Left ventricle myocardium inferior (tissue), 1 donor: ENCODE data around the gene MEGF11. TPM values are rescaled to one million over a fixed set of nuclear protein-coding genes. Genes with fewer than 3 reads are reported as not detected.

Experiments
- DNase-seq: peaks from one replicate; pipeline ENCODE4 v3.0.0-alpha.2; 2020
- H3K27ac ChIP-seq: fragments of 200-600 bp; replicated peaks from 2 replicates; pipeline ENCODE4 v1.8.0; 2021
- H3K27me3 ChIP-seq: fragments of 200-600 bp; 2 replicates; pipeline ENCODE4 v1.8.0; 2021; ENCODE audit warnings: low read depth
- H3K36me3 ChIP-seq: fragments of 200-600 bp; 2 replicates; pipeline ENCODE4 v1.8.0; 2021
- H3K4me1 ChIP-seq: fragments of 200-600 bp; 2 replicates; pipeline ENCODE4 v1.8.0; 2021
- H3K4me3 ChIP-seq: fragments of 200-600 bp; 2 replicates; pipeline ENCODE4 v1.8.0; 2021; ENCODE audit warnings: mild to moderate bottlenecking, moderate library complexity
- H3K9me3 ChIP-seq: fragments of 200-600 bp; replicated peaks from 2 replicates; pipeline ENCODE4 v1.8.0; 2021
- CTCF ChIP-seq: fragments of 200-600 bp; IDR thresholded peaks from 2 replicates; pipeline ENCODE4 v1.8.0; 2021; ENCODE audit warnings: antibody characterized with exemption, mild to moderate bottlenecking, borderline replicate concordance
- intact Hi-C: fragments of 100-400 bp; cut with micrococcal nuclease; formaldehyde crosslinking; loops from one replicate; pipeline ENCODE4 v1.11.0; 2022
- total RNA-seq: library from RNA; stranded (reverse); fragmentation: NEBNext Ultra II Directional; extraction: Animal tissue kit (Norgen Biotek cat#: 25700); gene quantifications from one replicate; pipeline ENCODE4 v1.2.1, GENCODE V29; 2021
- donor health status: DM: no; HTN: yes; CAD: no; lungs with severe emphysema.

MEGF11 gene
- total RNA-seq, 1 donor from 2014 or later, result not detected

- Histone ChIP-seq H3K27me3 (peaks cover 74% of the 10 kb centered on the region), H3K9me3 (no peaks in the 10 kb centered on the region), H3K27ac (no peak overlapping the region), H3K4me3 (no peak overlapping the region), H3K36me3 (no peaks in the 10 kb centered on the region), H3K4me1 (no peaks in the 10 kb centered on the region)
- TF ChIP-seq CTCF, result no peak
- intact Hi-C loops, result no loop called here
- DNase-seq, result no peak
Measured at GRCh38 chr15:66123799-66124198, 129.8 kb downstream of the MEGF11 start.

- DNase-seq, result no peak
- intact Hi-C loops, result no loop called here
- no peaks in the 10 kb centered on the region for H3K36me3 ChIP-seq
Measured at GRCh38 chr15:66120422-66120821, 133.1 kb downstream of the MEGF11 start.

GRCh38 chr15:66117841-66118240 is 135.7 kb downstream of the MEGF11 start:
- intact Hi-C loops, result no loop called here
- H3K4me1 ChIP-seq, result no peaks in the 10 kb centered on the region
- no peak overlapping the region for H3K4me3 ChIP-seq
- no peak for DNase-seq
- TF ChIP-seq CTCF, result no peak
- no peak overlapping the region for H3K27ac ChIP-seq
- H3K27me3 ChIP-seq, result peaks cover 53% of the 10 kb centered on the region
- H3K9me3 ChIP-seq, result no peaks in the 10 kb centered on the region
- H3K36me3 ChIP-seq, result no peaks in the 10 kb centered on the region

More at GRCh38 chr15:66120422-66120821, 133.1 kb downstream of the MEGF11 start:
- Histone ChIP-seq H3K27ac (no peak overlapping the region), H3K4me1 (no peaks in the 10 kb centered on the region), H3K27me3 (peaks cover 63% of the 10 kb centered on the region), H3K4me3 (no peak overlapping the region), H3K9me3 (no peaks in the 10 kb centered on the region)
- TF ChIP-seq CTCF, result no peak

- no peaks in the 10 kb centered on the region for H3K36me3 ChIP-seq
- H3K27me3 ChIP-seq, result peaks cover 60% of the 10 kb centered on the region
- no peaks in the 10 kb centered on the region for H3K9me3 ChIP-seq
- intact Hi-C loops, result no loop called here
- H3K4me1 ChIP-seq, result no peaks in the 10 kb centered on the region
- no peak overlapping the region for H3K27ac ChIP-seq
- H3K4me3 ChIP-seq, result no peak overlapping the region
- no peak for DNase-seq
- no peak for TF ChIP-seq CTCF
Measured at GRCh38 chr15:66115568-66116206, 137.9 kb downstream of the MEGF11 start.

- Histone ChIP-seq H3K27ac (no peak overlapping the region), H3K4me1 (no peaks in the 10 kb centered on the region), H3K27me3 (peaks cover 68% of the 10 kb centered on the region), H3K4me3 (no peak overlapping the region), H3K36me3 (no peaks in the 10 kb centered on the region), H3K9me3 (no peaks in the 10 kb centered on the region)
- no peak for TF ChIP-seq CTCF
- no peak for DNase-seq
- intact Hi-C loops, result no loop called here
Measured at GRCh38 chr15:66114863-66115425, 138.6 kb downstream of the MEGF11 start.
